ENCODE data around the gene HERC4. TPM values are rescaled to one million over a fixed set of nuclear protein-coding genes. Genes with fewer than 3 reads are reported as not detected.

Gene HERC4
- total RNA-seq, 1 experiment from 2014 or later: 36.5 TPM

DNA sequence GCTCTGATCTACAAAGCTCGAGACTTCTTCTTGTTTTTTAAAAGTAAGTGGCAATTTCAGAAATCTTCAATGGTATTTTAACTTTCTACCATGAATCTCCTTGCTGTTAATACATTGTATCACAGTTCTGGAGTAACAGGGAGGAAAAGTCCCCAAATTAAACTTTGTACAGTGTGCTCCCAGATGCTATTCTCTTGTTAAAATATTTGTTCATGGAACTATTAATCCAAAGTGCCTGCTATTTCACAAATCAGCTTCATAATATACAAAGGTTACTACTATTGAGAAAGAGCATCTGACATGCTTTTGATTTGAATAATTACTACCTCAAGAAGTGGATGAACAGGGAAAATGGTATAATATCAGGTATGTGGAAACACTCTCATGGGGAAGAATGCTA is 154.0 kb downstream of the HERC4 start:
- no peaks in the 10 kb centered on the region for H3K9me2 ChIP-seq (ENCODE audit: insufficient read depth)
- no peaks in the 10 kb centered on the region for H3K4me1 ChIP-seq (ENCODE audit: control insufficient read depth in 1 of 2, insufficient read depth in 2 of 2, low read length in 2 of 2)
- ChIA-PET RAD21 (ENCODE audit: low non-redundant PET in 1 of 2, low total read pairs in 2 of 2, uncharacterized antibody in 2 of 2, unreplicated experiment in 2 of 2) (no interaction called here), CTCF (no interaction called here), POLR2A (no interaction called here)
- no peak for TF ChIP-seq JUND (IDR thresholded peaks at IDR 0.05)
- no peak overlapping the region for H3K9ac ChIP-seq (ENCODE audit: low read length)
- no peaks in the 10 kb centered on the region for H3K27me3 ChIP-seq (ENCODE audit: insufficient read depth, low read length)
- H3K79me2 ChIP-seq (ENCODE audit: insufficient read depth, low read length): no peaks in the 10 kb centered on the region
- H3K9me3 ChIP-seq (ENCODE audit: control insufficient read depth in 1 of 2, insufficient read depth in 1 of 2, low read depth in 1 of 2, low read length in 2 of 2): no peaks in the 10 kb centered on the region
- H3K36me3 ChIP-seq (ENCODE audit: control insufficient read depth in 1 of 2, insufficient read depth in 2 of 2, low read length in 2 of 2): peaks cover 7 to 14% of the 10 kb centered on the region in 2 experiments; a peak in 1 of 4 replicates
- no TSS peak for BruUV-seq (replicated peaks)
- intact Hi-C loops (cut with micrococcal nuclease): no loop called here
- H3K27ac ChIP-seq (ENCODE audit: low read depth, low read length): no peak overlapping the region
- H4K20me1 ChIP-seq (ENCODE audit: insufficient read depth): no peaks in the 10 kb centered on the region
- no peak for DNase-seq (ENCODE audit: low read depth, low spot score)
- no peak for ATAC-seq
- no peak overlapping the region for H3K4me2 ChIP-seq (ENCODE audit: low read length)
- no peak overlapping the region for H2AFZ ChIP-seq (ENCODE audit: low read depth, low read length, poor library complexity, severe bottlenecking)
- no peak overlapping the region for H3K4me3 ChIP-seq (replicated peaks in 1 of 2; ENCODE audit: low read depth in 1 of 2, low read length in 2 of 2)

- no peak overlapping the region for H3K9ac ChIP-seq (ENCODE audit: low read length)
- H3K27me3 ChIP-seq (ENCODE audit: insufficient read depth, low read length): no peaks in the 10 kb centered on the region
- no peaks in the 10 kb centered on the region for H3K9me3 ChIP-seq (ENCODE audit: control insufficient read depth in 1 of 2, insufficient read depth in 1 of 2, low read depth in 1 of 2, low read length in 2 of 2)
- no peak overlapping the region for H3K4me2 ChIP-seq (ENCODE audit: low read length)
- intact Hi-C loops (cut with micrococcal nuclease): no loop called here
- H3K9me2 ChIP-seq (ENCODE audit: insufficient read depth): no peaks in the 10 kb centered on the region
- H3K36me3 ChIP-seq (ENCODE audit: control insufficient read depth in 1 of 2, insufficient read depth in 2 of 2, low read length in 2 of 2): peaks cover under 1 to 18% of the 10 kb centered on the region in 2 experiments; a peak in 1 of 4 replicates
- CTCF ChIA-PET: no interaction called here
- no peak overlapping the region for H2AFZ ChIP-seq (ENCODE audit: low read depth, low read length, poor library complexity, severe bottlenecking)
- H3K4me1 ChIP-seq (ENCODE audit: control insufficient read depth in 1 of 2, insufficient read depth in 2 of 2, low read length in 2 of 2): no peaks in the 10 kb centered on the region
- ATAC-seq (no peak), DNase-seq (ENCODE audit: low read depth, low spot score) (no peak)
- BruUV-seq (replicated peaks): no TSS peak
- no peaks in the 10 kb centered on the region for H4K20me1 ChIP-seq (ENCODE audit: insufficient read depth)
- H3K27ac ChIP-seq (ENCODE audit: low read depth, low read length): no peak overlapping the region
- TF ChIP-seq, protein P1, sequence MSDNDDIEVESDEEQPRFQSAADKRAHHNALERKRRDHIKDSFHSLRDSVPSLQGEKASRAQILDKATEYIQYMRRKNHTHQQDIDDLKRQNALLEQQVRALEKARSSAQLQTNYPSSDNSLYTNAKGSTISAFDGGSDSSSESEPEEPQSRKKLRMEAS (IDR thresholded peaks at IDR 0.05): no peak
- TF ChIP-seq POLR2A (IDR thresholded peaks at IDR 0.05; ENCODE audit: borderline replicate concordance, extremely low read depth, insufficient read depth, insufficient read length) (no peak), SIN3A (IDR thresholded peaks at IDR 0.05; ENCODE audit: low read depth) (no peak), SP1 (IDR thresholded peaks at IDR 0.05; ENCODE audit: low read depth) (no peak), CBX3 (IDR thresholded peaks at IDR 0.05; ENCODE audit: low read depth) (no peak), ZBTB33 (IDR thresholded peaks at IDR 0.05; ENCODE audit: extremely low read depth, insufficient replicate concordance, low read length) (no peak), FOSL1 (IDR thresholded peaks at IDR 0.05; ENCODE audit: low read depth) (no peak), CEBPB (IDR thresholded peaks at IDR 0.05; ENCODE audit: low read depth) (no peak), SRF (IDR thresholded peaks at IDR 0.05; ENCODE audit: low read depth) (no peak), CTCF (IDR thresholded peaks at IDR 0.05 in 2 of 3, conservative IDR thresholded peaks at IDR 0.05 in 1 of 3; ENCODE audit: borderline replicate concordance in 1 of 3, insufficient read depth in 1 of 3, low read depth in 2 of 3, low read length in 2 of 3) (no peak), RAD21 (IDR thresholded peaks at IDR 0.05; ENCODE audit: low read depth) (no peak), EZH2 (IDR thresholded peaks at IDR 0.05) (no peak), ZNF274 (IDR thresholded peaks at IDR 0.05; ENCODE audit: low read depth, low read length) (no peak), EGR1 (IDR thresholded peaks at IDR 0.05; ENCODE audit: low read depth) (no peak)
- RAD21 ChIA-PET (ENCODE audit: low non-redundant PET in 1 of 2, low total read pairs in 2 of 2, uncharacterized antibody in 2 of 2, unreplicated experiment in 2 of 2): no interaction called here
- H3K79me2 ChIP-seq (ENCODE audit: insufficient read depth, low read length): no peaks in the 10 kb centered on the region
- no peak overlapping the region for H3K4me3 ChIP-seq (replicated peaks in 1 of 2; ENCODE audit: low read depth in 1 of 2, low read length in 2 of 2)
- POLR2A ChIA-PET: no interaction called here
Observed at GRCh38 chr10:67917679-67918078, 157.4 kb downstream of the HERC4 start.
